Vagina (tissue), 2 donors: ENCODE data around the gene GPR158. TPM values are rescaled to one million over a fixed set of nuclear protein-coding genes. Genes with fewer than 3 reads are reported as not detected.
"Not testable (repeated sequence)": the region's sequence is repeated elsewhere in the genome, so short reads cannot be mapped to it uniquely, and the experiment has no call there.

Source experiments
- DNase-seq, 2 donors: peaks; one replicate each; pipeline ENCODE4 v3.0.0-alpha.2; 2017; ENCODE audit errors: extremely low spot score in 2 of 2
- H3K27ac ChIP-seq: fragments of 200-600 bp; sonication (generic); one replicate; pipeline ENCODE4 v1.5.1; 2019
- H3K27me3 ChIP-seq: fragments of 200-600 bp; sonication (generic); one replicate; pipeline ENCODE4 v1.5.1; 2019
- H3K36me3 ChIP-seq, 2 donors: fragments of 200-600 bp; sonication (generic); one replicate each; pipeline ENCODE4 v1.5.1; 2017 to 2019
- H3K4me1 ChIP-seq: fragments of 200-600 bp; sonication (generic); one replicate; pipeline ENCODE4 v1.5.1; 2019
- H3K4me3 ChIP-seq, 2 donors: fragments of 200-600 bp; sonication (generic); 1 replicate in 1 of 2; 2 replicates in 1 of 2; pipeline ENCODE4 v1.5.1; 2016 to 2019
- H3K9me3 ChIP-seq: fragments of 200-600 bp; sonication (generic); one replicate; pipeline ENCODE4 v1.5.1; 2019
- POLR2A ChIP-seq, 2 donors: fragments of 450-650 bp; IDR thresholded peaks; one replicate each; pipeline ENCODE4 v1.6.1; 2017; ENCODE audit warnings: antibody characterized with exemption in 2 of 2, mild to moderate bottlenecking in 2 of 2, moderate library complexity in 2 of 2
- POLR2AphosphoS5 ChIP-seq, 2 donors: sonication (generic); formaldehyde crosslinking; IDR thresholded peaks; one replicate each; pipeline ENCODE4 v1.9.0; 2017; ENCODE audit warnings: antibody characterized with exemption in 2 of 2, mild to moderate bottlenecking in 2 of 2, low read depth in 1 of 2; ENCODE audit not compliant: insufficient read depth in 1 of 2
- intact Hi-C: fragments of 100-400 bp; cut with DNase I; formaldehyde crosslinking; loops from one replicate; pipeline ENCODE4 v1.15.1; 2023
- total RNA-seq: library from RNA; depleted of rRNA; stranded (reverse); fragments of >200 nt; gene quantifications from one replicate; pipeline ENCODE4 v1.2.3, GENCODE V29; 2016
- TF ChIP-seq, protein P1 (sequence below), 3 experiments: fragments of 450-650 bp in 2 of 3; fragments of 200-600 bp in 1 of 3; sonication (generic) in 1 of 3; IDR thresholded peaks; one replicate each; pipeline ENCODE4 v1.5.1; 2017 to 2019; ENCODE audit warnings: antibody characterized with exemption in 3 of 3, mild to moderate bottlenecking in 2 of 3, moderate library complexity in 2 of 3

GPR158 gene
- total RNA-seq, 1 donor from 2014 or later, result 0.49 TPM

DNA sequence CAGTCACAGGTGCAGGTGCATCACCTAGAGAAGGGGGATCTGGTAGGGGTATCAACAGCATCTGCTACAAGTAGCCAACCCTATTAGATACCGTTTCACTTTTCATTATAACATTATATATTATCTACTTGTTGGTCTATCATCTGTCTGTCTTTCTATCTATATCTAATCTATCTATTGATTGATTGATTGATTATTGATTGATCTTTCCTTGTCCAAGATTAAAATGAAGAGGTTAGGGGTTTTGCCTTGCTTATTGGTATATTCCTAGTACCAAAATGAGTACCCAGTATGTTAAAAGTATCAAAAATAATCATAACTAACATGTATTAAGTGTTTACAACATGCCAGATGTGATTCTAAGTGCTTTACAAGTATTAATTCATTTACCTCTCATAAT, 121.5 kb downstream of the GPR158 start:
- intact Hi-C loops, result no loop called here
- Histone ChIP-seq H3K27ac (no peak overlapping the region), H3K4me3 (no peak overlapping the region), H3K9me3 (no peaks in the 10 kb centered on the region), H3K36me3 (no peaks in the 10 kb centered on the region), H3K27me3 (no peaks in the 10 kb centered on the region), H3K4me1 (no peaks in the 10 kb centered on the region)
- TF ChIP-seq, protein P1, sequence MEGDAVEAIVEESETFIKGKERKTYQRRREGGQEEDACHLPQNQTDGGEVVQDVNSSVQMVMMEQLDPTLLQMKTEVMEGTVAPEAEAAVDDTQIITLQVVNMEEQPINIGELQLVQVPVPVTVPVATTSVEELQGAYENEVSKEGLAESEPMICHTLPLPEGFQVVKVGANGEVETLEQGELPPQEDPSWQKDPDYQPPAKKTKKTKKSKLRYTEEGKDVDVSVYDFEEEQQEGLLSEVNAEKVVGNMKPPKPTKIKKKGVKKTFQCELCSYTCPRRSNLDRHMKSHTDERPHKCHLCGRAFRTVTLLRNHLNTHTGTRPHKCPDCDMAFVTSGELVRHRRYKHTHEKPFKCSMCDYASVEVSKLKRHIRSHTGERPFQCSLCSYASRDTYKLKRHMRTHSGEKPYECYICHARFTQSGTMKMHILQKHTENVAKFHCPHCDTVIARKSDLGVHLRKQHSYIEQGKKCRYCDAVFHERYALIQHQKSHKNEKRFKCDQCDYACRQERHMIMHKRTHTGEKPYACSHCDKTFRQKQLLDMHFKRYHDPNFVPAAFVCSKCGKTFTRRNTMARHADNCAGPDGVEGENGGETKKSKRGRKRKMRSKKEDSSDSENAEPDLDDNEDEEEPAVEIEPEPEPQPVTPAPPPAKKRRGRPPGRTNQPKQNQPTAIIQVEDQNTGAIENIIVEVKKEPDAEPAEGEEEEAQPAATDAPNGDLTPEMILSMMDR (IDR thresholded peaks at IDR 0.05), result no peak
- no peak for TF ChIP-seq POLR2A (IDR thresholded peaks at IDR 0.05)
- TF ChIP-seq POLR2AphosphoS5 (IDR thresholded peaks at IDR 0.05; ENCODE audit: insufficient read depth in 1 of 2, low read depth in 1 of 2), result no peak
- DNase-seq, result no peak

- H3K4me1 ChIP-seq, result no peaks in the 10 kb centered on the region
- no peak for TF ChIP-seq POLR2A (IDR thresholded peaks at IDR 0.05)
- H3K36me3 ChIP-seq, result no peaks in the 10 kb centered on the region
- H3K27ac ChIP-seq, result no peak overlapping the region
- H3K9me3 ChIP-seq, result no peaks in the 10 kb centered on the region
- intact Hi-C loops, result no loop called here
- H3K4me3 ChIP-seq, result no peak overlapping the region
- H3K27me3 ChIP-seq, result no peaks in the 10 kb centered on the region
- DNase-seq, result no peak
Measured at GRCh38 chr10:25297466-25297865, 122.7 kb downstream of the GPR158 start.

GRCh38 chr10:25300073-25300472, 125.3 kb downstream of the GPR158 start:
- H3K4me1 ChIP-seq, result no peaks in the 10 kb centered on the region
- no peak overlapping the region for H3K27ac ChIP-seq
- TF ChIP-seq POLR2AphosphoS5 (IDR thresholded peaks at IDR 0.05; ENCODE audit: insufficient read depth in 1 of 2, low read depth in 1 of 2) (no peak), POLR2A (IDR thresholded peaks at IDR 0.05) (no peak)
- TF ChIP-seq, protein P1 (IDR thresholded peaks at IDR 0.05), result no peak
- H3K36me3 ChIP-seq, result no peaks in the 10 kb centered on the region
- H3K9me3 ChIP-seq, result no peaks in the 10 kb centered on the region
- H3K27me3 ChIP-seq, result no peaks in the 10 kb centered on the region
- no peak overlapping the region for H3K4me3 ChIP-seq
- intact Hi-C loops, result no loop called here
- no peak for DNase-seq

GRCh38 chr10:25304606-25305005, 129.8 kb downstream of the GPR158 start:
- intact Hi-C loops, result no loop called here
- H3K9me3 ChIP-seq, result no peaks in the 10 kb centered on the region
- H3K4me1 ChIP-seq, result no peaks in the 10 kb centered on the region
- TF ChIP-seq, protein P1 (IDR thresholded peaks at IDR 0.05), result no peak
- no peak for TF ChIP-seq POLR2A (IDR thresholded peaks at IDR 0.05)
- TF ChIP-seq POLR2AphosphoS5 (IDR thresholded peaks at IDR 0.05; ENCODE audit: insufficient read depth in 1 of 2, low read depth in 1 of 2), result no peak
- no peak for DNase-seq
- no peaks in the 10 kb centered on the region for H3K36me3 ChIP-seq
- no peaks in the 10 kb centered on the region for H3K27me3 ChIP-seq
- no peak overlapping the region for H3K4me3 ChIP-seq
- H3K27ac ChIP-seq, result no peak overlapping the region

DNA sequence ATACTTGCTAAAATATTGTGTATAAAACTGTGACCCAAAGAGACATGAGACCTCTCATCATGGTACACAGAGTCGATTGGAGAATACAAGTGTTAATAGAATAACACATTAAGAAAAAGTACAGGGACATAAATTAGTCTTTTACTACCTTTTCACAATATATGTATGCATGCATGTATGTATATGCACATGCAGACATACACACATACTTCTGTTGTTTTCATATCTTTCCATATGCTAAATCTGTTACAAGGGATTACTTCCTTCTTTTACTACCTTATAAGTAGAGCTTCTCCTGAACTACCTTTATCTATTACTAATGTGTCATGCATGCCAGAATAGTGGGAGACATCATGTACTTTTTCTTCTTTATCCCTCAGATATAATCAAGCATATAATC, 131.6 kb downstream of the GPR158 start:
- Histone ChIP-seq H3K4me3 (no peak overlapping the region), H3K9me3 (no peaks in the 10 kb centered on the region), H3K4me1 (no peaks in the 10 kb centered on the region), H3K27me3 (no peaks in the 10 kb centered on the region), H3K27ac (no peak overlapping the region), H3K36me3 (no peaks in the 10 kb centered on the region)
- intact Hi-C loops, result no loop called here
- no peak for DNase-seq
- TF ChIP-seq, protein P1 (IDR thresholded peaks at IDR 0.05), result no peak
- TF ChIP-seq POLR2A (IDR thresholded peaks at IDR 0.05) (no peak), POLR2AphosphoS5 (IDR thresholded peaks at IDR 0.05; ENCODE audit: insufficient read depth in 1 of 2, low read depth in 1 of 2) (no peak)

GRCh38 chr10:25308278-25308677, 133.5 kb downstream of the GPR158 start:
- no peak for DNase-seq
- Histone ChIP-seq H3K9me3 (no peaks in the 10 kb centered on the region), H3K36me3 (no peaks in the 10 kb centered on the region), H3K4me1 (no peaks in the 10 kb centered on the region), H3K27me3 (no peaks in the 10 kb centered on the region), H3K27ac (no peak overlapping the region), H3K4me3 (no peak overlapping the region)
- intact Hi-C loops, result no loop called here
- TF ChIP-seq POLR2AphosphoS5 (IDR thresholded peaks at IDR 0.05; ENCODE audit: insufficient read depth in 1 of 2, low read depth in 1 of 2) (no peak), POLR2A (IDR thresholded peaks at IDR 0.05) (no peak)
- TF ChIP-seq, protein P1 (IDR thresholded peaks at IDR 0.05), result no peak

DNA sequence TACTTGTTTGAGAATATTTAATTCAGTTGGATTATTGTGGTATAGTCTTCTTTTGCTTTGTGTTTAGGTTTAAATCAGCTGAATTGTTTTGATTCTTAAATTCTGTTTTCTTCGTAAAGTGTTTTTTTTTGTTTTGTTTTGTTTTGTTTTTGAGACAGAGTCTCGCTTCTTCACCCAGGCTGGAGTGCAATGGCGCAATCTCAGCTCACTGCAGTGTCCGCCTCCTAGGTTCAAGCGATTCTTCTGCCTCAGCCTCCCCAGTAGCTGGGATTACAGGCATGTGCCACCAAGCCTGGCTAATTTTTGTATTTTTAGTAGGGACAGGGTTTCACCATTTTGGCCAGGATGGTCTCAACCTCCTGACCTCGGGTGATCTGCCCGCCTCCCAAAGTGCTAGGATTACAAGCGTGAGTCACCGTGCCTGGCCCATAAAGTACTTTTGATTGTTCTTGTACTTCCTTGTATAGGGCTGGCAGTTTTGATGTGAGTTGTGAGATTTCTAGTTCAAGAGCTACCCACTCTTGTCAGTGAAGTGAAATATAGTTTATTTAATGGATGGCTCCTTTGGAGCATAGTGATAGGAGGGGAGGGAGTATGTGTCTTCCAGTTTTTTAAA, 142.9 kb downstream of the GPR158 start:
- intact Hi-C loops, result loop anchor here (5.0 kb wide), 1 partner anchor 1220 kb away; no protein-coding TSS in a partner anchor
- H3K36me3 ChIP-seq, H3K9me3 ChIP-seq, H3K27me3 ChIP-seq, H3K4me3 ChIP-seq, H3K4me1 ChIP-seq, H3K27ac ChIP-seq, DNase-seq: not testable (repeated sequence)
